GM19238 (cell line): ENCODE data around the gene NUBPL.

Experiments used
- DNase-seq: peaks from one replicate; pipeline ENCODE4 v3.0.0; 2011; ENCODE audit warnings: low spot score; ENCODE audit not compliant: insufficient read length

The NUBPL gene

DNA sequence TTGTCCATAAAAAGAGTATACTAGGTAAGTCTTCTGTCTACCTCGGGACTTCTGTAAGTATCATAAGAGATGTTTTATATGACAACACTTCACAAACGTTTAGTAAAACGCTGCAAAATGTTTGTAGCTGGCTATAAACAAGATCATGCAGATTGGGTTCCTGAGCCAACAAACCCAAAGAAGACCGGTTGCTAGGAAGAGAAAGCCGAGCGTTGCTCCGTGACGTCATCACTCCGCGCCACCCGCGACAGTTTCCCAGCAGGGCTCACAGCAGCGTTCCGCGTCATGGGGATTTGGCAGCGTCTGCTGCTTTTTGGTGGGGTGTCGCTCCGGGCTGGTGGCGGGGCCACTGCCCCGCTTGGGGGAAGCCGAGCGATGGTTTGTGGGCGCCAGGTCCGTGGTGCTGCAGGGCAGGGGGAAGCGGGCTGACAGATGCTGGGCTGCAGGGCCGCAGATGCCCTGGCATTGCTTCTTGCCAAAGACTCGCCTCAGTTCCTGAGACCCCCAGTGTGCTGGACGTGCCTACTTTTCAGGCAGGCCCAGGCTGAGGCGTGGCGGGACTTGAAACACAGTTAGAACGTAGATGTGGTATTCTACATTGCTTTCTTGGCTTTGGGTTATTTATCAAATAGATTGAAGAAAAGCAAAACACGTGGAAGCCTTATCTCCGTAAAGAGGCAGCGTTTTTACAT lies at the start of gene NUBPL:
TSS of gene NUBPL (plus strand) at position 250 of the 692 bp plus-strand sequence. CDS start at position 286, 36 bp downstream.
- peak; percentile 86 for DNase-seq

GRCh38 chr14:31527087-31527486 lies 34.1 kb upstream of the NUBPL start:
- DNase-seq: no peak

- no peak for DNase-seq
Observed at GRCh38 chr14:31527546-31527945, 33.7 kb upstream of the NUBPL start.

DNA sequence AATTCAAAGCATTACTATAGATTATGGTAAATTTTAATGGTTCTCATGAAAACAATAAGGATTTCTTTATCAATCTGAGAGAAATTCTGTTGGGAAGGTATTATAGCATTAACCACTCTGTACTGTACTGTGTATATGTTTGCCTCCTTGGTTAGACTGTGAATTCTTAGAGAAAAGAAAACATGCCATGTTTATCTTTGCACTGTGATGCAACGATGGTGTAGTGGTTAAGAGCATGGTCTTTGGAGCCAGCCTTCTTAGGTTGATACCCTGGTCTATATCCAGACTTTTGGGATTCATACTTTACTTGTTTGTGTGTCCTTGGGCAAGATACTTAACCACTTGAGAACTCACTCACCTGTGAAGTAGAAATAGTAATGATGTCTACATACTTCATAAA lies 32.2 kb upstream of the NUBPL start:
- no peak for DNase-seq

GRCh38 chr14:31530136-31530535 lies 31.1 kb upstream of the NUBPL start:
- no peak for DNase-seq

DNA sequence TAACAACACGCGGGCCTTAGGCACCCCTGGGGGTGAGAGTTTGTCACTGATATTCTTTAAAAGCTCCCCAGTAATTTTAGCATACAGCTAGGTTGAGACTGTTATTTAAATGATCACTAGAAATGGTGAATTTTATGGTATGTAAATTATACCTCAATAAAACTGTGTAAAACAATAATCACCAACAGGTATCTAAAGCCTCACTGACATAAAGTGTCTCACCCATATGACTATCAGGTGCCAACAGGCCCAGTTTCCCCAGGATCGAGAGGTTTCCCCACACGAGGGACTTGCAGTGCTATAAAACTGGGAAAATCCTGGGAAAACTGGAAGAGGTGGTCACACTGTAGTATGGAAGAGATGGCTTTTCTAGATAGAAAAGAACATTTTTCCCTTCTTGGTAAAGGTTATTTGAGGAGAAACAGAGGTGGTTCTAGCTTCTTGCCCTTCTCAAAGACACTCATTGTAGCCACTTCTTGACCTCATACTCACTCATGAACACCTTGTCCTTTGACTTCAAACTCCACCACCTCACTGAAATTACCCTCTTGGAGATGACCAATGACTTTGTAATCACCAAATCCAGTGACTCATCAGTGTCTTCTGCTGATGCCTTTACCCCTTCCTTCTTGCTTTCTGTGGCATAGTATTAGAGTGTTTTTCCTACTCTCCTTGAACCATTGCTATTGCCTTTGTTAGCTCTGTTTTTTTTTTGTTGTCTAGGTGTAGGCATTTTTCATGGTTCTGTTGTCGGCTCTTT lies 24.8 kb upstream of the NUBPL start:
- no peak for DNase-seq

GRCh38 chr14:31541702-31542101 lies 19.5 kb upstream of the NUBPL start:
- DNase-seq: no peak

DNA sequence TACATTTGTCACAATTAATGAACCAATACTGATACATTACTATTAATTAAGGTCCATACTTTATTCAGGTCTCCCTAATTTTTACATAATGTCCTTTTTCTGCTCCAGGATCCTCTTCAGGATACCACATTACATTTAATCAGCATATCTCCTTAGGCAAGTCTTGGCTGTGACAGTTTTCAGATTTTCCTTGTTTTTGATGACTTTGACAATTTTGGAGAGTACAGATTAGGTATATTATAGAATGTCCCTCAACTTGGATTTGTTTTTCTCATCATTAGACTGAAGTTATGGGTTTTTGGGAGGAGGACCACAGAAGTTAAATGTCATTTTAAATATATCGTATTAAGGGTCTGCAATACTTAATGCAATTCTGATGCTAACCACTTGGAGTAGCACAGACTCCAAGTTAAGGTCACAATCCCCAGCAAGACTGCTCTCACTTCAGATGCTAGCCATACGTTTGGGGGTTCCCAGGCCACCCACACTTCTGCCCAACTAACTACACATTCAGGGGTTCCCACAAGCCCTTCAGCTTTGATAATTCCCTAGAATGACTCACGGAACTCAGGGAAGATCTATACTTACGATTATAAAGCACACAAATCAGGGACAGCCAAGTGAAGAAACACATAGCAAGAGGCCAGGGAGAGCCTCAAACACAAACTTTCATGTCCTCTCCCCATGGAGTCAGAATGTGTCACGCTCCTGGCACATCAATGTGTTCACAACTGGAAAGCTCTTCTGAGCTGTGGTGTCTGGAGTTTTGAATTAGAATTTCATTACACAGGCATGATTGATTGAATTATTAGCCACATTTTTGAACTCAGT lies 17.0 kb upstream of the NUBPL start:
- DNase-seq: no peak

DNA sequence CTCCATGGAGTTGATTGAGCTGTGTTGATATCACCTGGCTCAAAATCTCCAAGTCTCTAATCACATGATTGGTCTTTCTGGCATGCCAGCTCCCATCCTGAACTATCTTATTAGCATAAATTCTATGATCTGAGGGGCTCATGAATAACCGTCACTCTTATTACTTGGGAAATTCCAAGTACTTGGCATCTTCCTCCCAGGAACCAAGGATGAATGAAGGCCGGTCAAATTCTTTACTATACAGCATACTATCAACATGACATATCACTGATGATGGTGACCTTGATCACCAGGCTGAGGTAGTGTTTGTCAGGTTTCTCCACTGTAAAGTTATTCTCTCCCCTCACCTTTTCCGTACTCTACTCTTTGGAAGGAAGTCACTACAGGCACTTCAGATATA lies 16.4 kb upstream of the NUBPL start:
- DNase-seq: no peak

DNA sequence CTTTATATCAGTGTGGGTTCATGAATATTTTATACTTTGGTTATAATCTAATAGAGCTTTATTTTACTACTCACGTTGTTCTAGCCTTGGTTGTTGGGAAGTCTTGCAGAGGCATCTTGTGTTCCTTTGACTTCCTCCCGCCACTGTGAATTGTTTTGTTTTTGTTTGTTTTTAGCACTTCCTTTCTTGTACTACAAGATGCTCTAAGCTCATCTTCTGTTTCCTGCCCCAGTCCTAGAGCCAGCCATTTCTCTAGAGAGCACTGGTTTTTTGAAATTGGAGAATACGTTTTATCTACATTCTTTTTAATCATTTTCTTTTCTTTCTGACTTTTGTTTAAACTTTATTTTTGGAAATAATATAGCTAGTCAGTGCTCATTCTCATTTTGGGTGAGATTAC lies 15.9 kb upstream of the NUBPL start:
- no peak for DNase-seq

GRCh38 chr14:31549817-31550216 lies 11.4 kb upstream of the NUBPL start:
- DNase-seq: no peak

GRCh38 chr14:31550589-31550988 lies 10.6 kb upstream of the NUBPL start:
- DNase-seq: no peak

- no peak for DNase-seq
Observed at GRCh38 chr14:31556191-31556590, 5.0 kb upstream of the NUBPL start.

DNA sequence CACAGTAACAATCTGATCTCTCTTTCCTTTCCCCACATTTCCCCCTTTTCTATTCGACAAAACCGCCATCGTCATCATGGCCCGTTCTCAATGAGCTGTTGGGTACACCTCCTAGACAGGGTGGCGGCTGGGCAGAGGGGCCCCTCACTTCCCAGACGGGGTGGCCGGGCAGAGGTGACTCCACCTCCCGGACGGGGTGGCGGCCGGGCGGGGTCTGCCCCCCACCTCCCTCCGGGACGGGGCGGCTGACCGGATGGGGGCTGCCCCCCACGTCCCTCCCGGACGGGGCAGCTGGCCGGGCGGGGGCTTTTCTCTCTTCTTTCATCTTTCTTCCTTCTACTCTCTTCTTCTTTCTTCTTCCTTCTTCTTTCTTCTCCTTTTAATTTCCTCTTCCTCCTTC lies 1.3 kb upstream of the NUBPL start:
- no peak for DNase-seq

DNA sequence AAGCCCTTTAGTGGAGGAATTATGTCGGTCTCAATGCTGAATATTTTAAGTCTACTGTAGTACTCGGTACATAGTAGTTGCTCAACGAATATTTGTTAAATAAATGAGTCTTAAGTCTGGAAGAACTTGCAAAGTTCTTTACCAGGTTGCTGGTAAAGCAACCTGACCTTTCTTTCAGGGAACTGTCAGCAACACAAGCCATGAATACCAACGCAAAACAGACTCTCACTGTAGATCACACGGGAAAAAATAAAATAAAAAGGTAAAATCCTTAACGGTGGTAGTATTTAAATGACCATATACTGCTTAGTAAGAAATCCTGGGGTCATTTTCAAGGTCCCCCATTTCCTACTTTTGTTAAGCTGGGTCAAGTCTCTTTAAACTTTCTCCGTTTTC lies 447 bp upstream of the NUBPL start:
- no peak for DNase-seq

GRCh38 chr14:31564194-31564593 lies 3.0 kb downstream of the NUBPL start:
- DNase-seq: no peak

DNA sequence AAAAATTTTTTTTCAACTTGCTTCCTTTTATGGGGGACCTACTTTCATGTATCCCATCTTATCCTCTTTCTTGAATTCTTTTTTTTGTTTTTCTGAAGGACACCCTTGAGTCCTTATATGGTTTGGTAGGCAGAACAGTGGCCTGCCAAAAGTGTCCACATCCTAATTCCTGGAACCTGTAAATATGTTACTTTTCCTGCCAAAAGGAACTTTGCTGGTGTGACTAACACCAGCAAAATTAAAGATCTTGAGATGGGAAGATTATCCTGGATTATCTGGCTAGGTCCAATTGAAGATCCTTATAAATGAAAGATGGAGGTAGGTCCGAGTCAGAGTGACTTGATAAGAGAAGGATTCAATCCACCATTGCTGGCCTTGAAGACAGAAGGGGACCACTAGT lies 5.3 kb downstream of the NUBPL start:
- no peak for DNase-seq

DNA sequence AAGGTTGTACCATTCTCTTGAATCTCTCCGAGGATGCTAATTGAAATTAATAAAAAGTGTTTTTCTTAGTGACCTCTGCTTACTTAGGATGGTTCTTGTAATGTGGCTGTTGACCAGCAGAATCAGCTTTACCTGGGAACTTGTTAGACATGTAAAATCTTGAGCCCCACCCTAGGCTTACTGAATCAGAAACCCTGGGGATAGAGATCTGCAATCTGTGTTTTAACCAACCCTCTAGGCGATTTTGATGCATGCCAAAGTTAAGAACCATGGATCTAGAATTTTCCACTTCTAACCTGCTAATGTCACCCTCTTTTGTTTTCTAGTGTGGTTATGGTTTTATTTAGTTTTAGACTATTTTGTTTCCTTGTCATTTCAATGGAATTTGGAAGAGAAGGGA lies 6.5 kb downstream of the NUBPL start:
- no peak for DNase-seq

GRCh38 chr14:31568161-31568560 lies 7.0 kb downstream of the NUBPL start:
- no peak for DNase-seq

DNA sequence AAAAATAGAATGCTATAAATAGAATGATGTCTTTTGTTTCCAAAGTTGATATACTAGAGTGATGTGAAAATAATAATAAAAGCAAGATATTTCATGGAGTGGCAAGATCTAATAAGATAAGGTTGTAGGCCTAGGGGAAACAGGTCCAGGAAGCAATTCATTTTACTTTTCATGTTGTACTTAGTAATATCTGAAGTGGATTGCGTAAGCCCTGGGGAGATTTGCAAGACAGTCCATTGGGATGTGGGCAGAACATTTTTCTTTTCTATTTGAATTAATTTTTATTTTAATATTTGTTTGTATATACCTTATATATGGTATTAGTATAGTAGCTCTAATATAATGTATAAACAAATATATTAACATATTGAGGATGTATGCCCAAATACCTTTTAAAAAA lies 7.5 kb downstream of the NUBPL start:
- DNase-seq: no peak

- no peak for DNase-seq
Observed at GRCh38 chr14:31572955-31573354, 11.8 kb downstream of the NUBPL start.

DNA sequence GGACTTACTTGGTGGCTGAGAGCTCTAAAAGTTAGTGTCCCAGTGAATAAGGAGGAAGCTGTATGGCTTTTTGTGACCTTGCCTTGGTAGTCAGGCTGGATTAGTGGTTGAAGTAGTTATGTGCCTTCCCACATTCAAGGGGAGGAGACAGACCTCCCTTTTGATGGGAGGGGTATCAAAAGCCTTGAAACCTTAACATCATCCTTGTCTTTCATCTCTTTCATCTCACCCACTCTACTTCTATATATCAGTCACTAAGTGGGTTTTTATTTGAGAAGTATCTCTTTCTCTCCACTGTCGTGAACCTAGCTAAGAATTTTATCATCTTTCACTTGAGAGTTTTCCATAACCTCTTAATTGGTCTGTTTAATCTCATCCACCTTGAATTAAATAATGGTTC lies 15.7 kb downstream of the NUBPL start:
- DNase-seq: no peak
